H1 (cell line): ENCODE results near the gene TBC1D16. TPM values are rescaled to one million over a fixed set of nuclear protein-coding genes. Genes with fewer than 3 reads are reported as not detected.

Source experiments
- CTCF ChIA-PET: fragments of 300-600 bp; sonication (Branson Sonifier 250); formaldehyde crosslinking; loops from one replicate; lab custom pipeline; 2021; ENCODE audit not compliant: partially characterized antibody; lab: Charles Lee
- POLR2A ChIA-PET: fragments of 300-600 bp; sonication (Branson Sonifier 250); formaldehyde crosslinking; loops from one replicate; lab custom pipeline; 2021; ENCODE audit warnings: inconsistent platforms; ENCODE audit not compliant: partially characterized antibody; lab: Charles Lee
- DNase-seq, 2 experiments: peaks; one replicate each; pipeline versions ENCODE4 v3.0.0 to v3.0.0-alpha.2; 2010 to 2022; ENCODE audit warnings: low spot score in 2 of 2, low read depth in 1 of 2, mixed read lengths in 1 of 2
- FAIRE-seq: peaks from 2 replicates; lab custom pipeline; 2011; peaks lifted over from hg19 to GRCh38; lab: Jason Lieb, UNC
- H2AFZ ChIP-seq: 2 replicates; pipeline ENCODE4 v1.8.1; 2012; ENCODE audit warnings: low read length, inconsistent platforms
- H2AK5ac ChIP-seq: 2 replicates; pipeline ENCODE4 v1.6.1; 2013; ENCODE audit warnings: low read depth, low read length
- H2BK120ac ChIP-seq: replicated peaks from 2 replicates; pipeline ENCODE3; 2013; ENCODE audit warnings: low read depth, low read length, inconsistent platforms
- H2BK12ac ChIP-seq: 2 replicates; pipeline ENCODE4 v1.6.1; 2013; ENCODE audit warnings: low read depth, low read length
- H2BK15ac ChIP-seq: 2 replicates; pipeline ENCODE4 v1.6.1; 2013; ENCODE audit warnings: low read length
- H2BK20ac ChIP-seq: 2 replicates; pipeline ENCODE4 v1.6.1; 2013; ENCODE audit warnings: low read length
- H2BK5ac ChIP-seq: 2 replicates; pipeline ENCODE4 v1.6.1; 2013; ENCODE audit warnings: low read depth, low read length
- H3K14ac ChIP-seq: 2 replicates; pipeline ENCODE4 v1.6.1; 2013; ENCODE audit warnings: inconsistent platforms; ENCODE audit not compliant: insufficient read length
- H3K18ac ChIP-seq: 2 replicates; pipeline ENCODE4 v1.6.1; 2013; ENCODE audit warnings: low read length; ENCODE audit errors: extremely low read depth
- H3K23ac ChIP-seq: 2 replicates; pipeline ENCODE4 v1.6.1; 2013; ENCODE audit warnings: inconsistent platforms; ENCODE audit not compliant: insufficient read length
- H3K23me2 ChIP-seq: 2 replicates; pipeline ENCODE4 v1.6.1; 2013; ENCODE audit warnings: low read depth, low read length
- H3K27ac ChIP-seq: 2 replicates; pipeline ENCODE4 v1.6.1; 2011; ENCODE audit warnings: low read depth, low read length, inconsistent platforms
- H3K27me3 ChIP-seq, 4 experiments: replicated peaks in 1 of 4; 1 replicate in 1 of 4; 2 replicates in 3 of 4; pipeline versions ENCODE4 v1.6.1 to v1.8.1; 2011 to 2013; ENCODE audit warnings: low read length in 3 of 4, mild to moderate bottlenecking in 3 of 4, inconsistent platforms in 2 of 4, mixed read lengths in 2 of 4, moderate library complexity in 1 of 4; ENCODE audit not compliant: control insufficient read depth in 3 of 4, insufficient read depth in 3 of 4; ENCODE audit errors: extremely low read depth in 1 of 4
- H3K36me3 ChIP-seq, 4 experiments: 2 replicates each; pipeline versions ENCODE4 v1.6.1 to v1.8.1; 2011 to 2013; ENCODE audit warnings: mild to moderate bottlenecking in 4 of 4, low read length in 3 of 4, moderate library complexity in 2 of 4, control low read depth in 1 of 4, inconsistent platforms in 1 of 4; ENCODE audit not compliant: insufficient read depth in 4 of 4, control insufficient read depth in 2 of 4
- H3K4ac ChIP-seq: replicated peaks from 2 replicates; pipeline ENCODE3; 2013; ENCODE audit warnings: low read length, low read depth, mixed read lengths, inconsistent platforms; ENCODE audit not compliant: insufficient read length
- H3K4me1 ChIP-seq, 4 experiments: replicated peaks in 1 of 4; 1 replicate in 1 of 4; 2 replicates in 3 of 4; pipeline versions ENCODE4 v1.6.1 to v1.8.1; 2011 to 2013; ENCODE audit warnings: low read length in 3 of 4, inconsistent platforms in 2 of 4, mixed read lengths in 1 of 4; ENCODE audit not compliant: insufficient read depth in 4 of 4, control insufficient read depth in 3 of 4
- H3K4me2 ChIP-seq, 2 experiments: 2 replicates each; pipeline versions ENCODE4 v1.6.1 to v1.8.1; 2011 to 2013; ENCODE audit warnings: low read depth in 2 of 2, low read length in 2 of 2, control low read depth in 1 of 2, inconsistent platforms in 1 of 2, mild to moderate bottlenecking in 1 of 2; ENCODE audit not compliant: insufficient read depth in 1 of 2
- H3K4me3 ChIP-seq, 4 experiments: fragments of 200-600, 300-600 bp in 1 of 4; sonication (generic), shearing (Covaris generic), sonication (Bioruptor Twin) in 1 of 4; 2 replicates each; pipeline versions ENCODE4 v1.5.1 to v1.8.1; 2011 to 2016; ENCODE audit warnings: low read length in 4 of 4, low read depth in 3 of 4, control low read depth in 2 of 4, inconsistent platforms in 2 of 4, mild to moderate bottlenecking in 2 of 4, mixed read lengths in 1 of 4, moderate library complexity in 1 of 4; ENCODE audit not compliant: insufficient read depth in 2 of 4; ENCODE audit errors: extremely low read depth in 1 of 4
- H3K56ac ChIP-seq: replicated peaks from 2 replicates; pipeline ENCODE3; 2013; ENCODE audit warnings: low read depth, mild to moderate bottlenecking, mixed read lengths, low read length, inconsistent platforms; ENCODE audit not compliant: insufficient read length
- H3K79me1 ChIP-seq: 2 replicates; pipeline ENCODE4 v1.6.1; 2013; ENCODE audit warnings: low read depth, low read length, control low read depth
- H3K79me2 ChIP-seq, 2 experiments: 2 replicates each; pipeline versions ENCODE4 v1.6.1 to v1.8.1; 2012 to 2013; ENCODE audit warnings: low read length in 2 of 2, mild to moderate bottlenecking in 2 of 2, inconsistent platforms in 1 of 2; ENCODE audit not compliant: insufficient read depth in 2 of 2, control insufficient read depth in 1 of 2
- H3K9ac ChIP-seq, 4 experiments: replicated peaks in 1 of 4; 1 replicate in 1 of 4; 2 replicates in 3 of 4; pipeline versions ENCODE4 v1.6.1 to v1.8.1; 2011 to 2013; ENCODE audit warnings: low read depth in 3 of 4, low read length in 3 of 4, control low read depth in 2 of 4, mild to moderate bottlenecking in 2 of 4, moderate library complexity in 2 of 4, inconsistent platforms in 1 of 4; ENCODE audit errors: extremely low read depth in 1 of 4
- H3K9me3 ChIP-seq, 2 experiments: 2 replicates each; pipeline versions ENCODE4 v1.6.1 to v1.8.1; 2012 to 2013; ENCODE audit warnings: mild to moderate bottlenecking in 2 of 2, moderate library complexity in 2 of 2, control low read depth in 1 of 2, inconsistent platforms in 1 of 2, low read depth in 1 of 2, low read length in 1 of 2, mixed read lengths in 1 of 2; ENCODE audit not compliant: insufficient read depth in 2 of 2
- H4K20me1 ChIP-seq, 2 experiments: replicated peaks in 1 of 2; 2 replicates each; pipeline versions ENCODE3 to v1.8.1; 2011 to 2013; ENCODE audit warnings: inconsistent platforms in 2 of 2, low read length in 2 of 2, mild to moderate bottlenecking in 1 of 2; ENCODE audit not compliant: insufficient read depth in 2 of 2, control insufficient read depth in 1 of 2
- H4K5ac ChIP-seq: 2 replicates; pipeline ENCODE4 v1.6.1; 2013; ENCODE audit warnings: low read length, low read depth, mixed read lengths, inconsistent platforms; ENCODE audit not compliant: insufficient read length
- H4K8ac ChIP-seq: 2 replicates; pipeline ENCODE4 v1.8.0; 2013; ENCODE audit warnings: mild to moderate bottlenecking, moderate library complexity, low read length, inconsistent platforms; ENCODE audit not compliant: insufficient read depth; ENCODE audit errors: extremely low read depth
- H4K91ac ChIP-seq: replicated peaks from 2 replicates; pipeline ENCODE3; 2013; ENCODE audit warnings: low read length, mixed read lengths, inconsistent platforms; ENCODE audit not compliant: insufficient read length
- POU5F1 ChIP-seq: IDR thresholded peaks from 2 replicates; pipeline ENCODE4 v1.6.1; 2011; ENCODE audit warnings: low read depth, mild to moderate bottlenecking, low read length, moderate library complexity
- RAD21 ChIP-seq, 2 experiments: IDR thresholded peaks in 1 of 2; conservative IDR thresholded peaks in 1 of 2; 2 replicates each; pipeline ENCODE4 v1.6.1; 2011; ENCODE audit warnings: low read depth in 2 of 2, low read length in 2 of 2, improper control_type of control experiment in 1 of 2, inconsistent platforms in 1 of 2, mild to moderate bottlenecking in 1 of 2, moderate library complexity in 1 of 2
- RFX5 ChIP-seq: IDR thresholded peaks from 2 replicates; pipeline ENCODE4 v1.6.1; 2011; ENCODE audit warnings: low read depth, low read length, improper control_type of control experiment, borderline replicate concordance
- SAP30 ChIP-seq: fragments of 300-600 bp; sonication (generic); IDR thresholded peaks from 2 replicates; pipeline ENCODE4 v1.7.1; 2012; ENCODE audit warnings: low read length, moderate library complexity, mild to moderate bottlenecking, inconsistent platforms; ENCODE audit not compliant: insufficient read depth, insufficient replicate concordance
- WGBS, 2 experiments: shearing (Covaris generic) in 1 of 2; methylation state at CpG; one replicate each; pipeline versions ENCODE4 v1.1.6 to v1.1.7; 2013 to 2015; ENCODE audit warnings: low lambda C conversion rate in 2 of 2, mixed read lengths in 2 of 2, inconsistent platforms in 1 of 2, low coverage in 1 of 2, missing lambda C conversion rate in 1 of 2; ENCODE audit not compliant: insufficient replicate concordance in 2 of 2, insufficient coverage in 1 of 2, insufficient read length in 1 of 2; ENCODE audit errors: extremely low coverage in 1 of 2, missing lambda C conversion rate in 1 of 2; 5-methylcytosine and 5-hydroxymethylcytosine counted together
- polyA plus RNA-seq, 7 experiments: library from polyadenylated mRNA; depleted of rRNA in 3 of 7; stranded (reverse) in 5 of 7; unstranded in 2 of 7; fragments of >200 nt in 5 of 7; fragments of 200-250 nt in 2 of 7; gene quantifications; 1 replicate in 5 of 7; 2 replicates in 1 of 7; 4 replicates in 1 of 7; pipeline versions ENCODE4 v1.2.1 to v1.2.3, GENCODE V29; 2011 to 2013; ENCODE audit warnings: missing spikeins in 2 of 7, mixed read lengths in 2 of 7
- total RNA-seq: library from RNA; stranded (reverse); fragmentation: NEBNext Ultra II Directional; extraction: Animal tissue kit (Norgen Biotek cat#: 25700); gene quantifications from 2 replicates; pipeline ENCODE4 v1.2.1, GENCODE V29; 2021

TBC1D16 gene
- total and polyA plus RNA-seq, 2 of the 8 experiments (the other 6 are each of a cell fraction or from before 2014, with no cell fraction given), result 21.1 to 109 TPM

- Histone ChIP-seq H2BK12ac (no peak overlapping the region), H3K79me1 (no peaks in the 10 kb centered on the region), H3K18ac (no peak overlapping the region), H4K8ac (0 out of 2 replicates have a peak overlapping the region, but pooled peaks have one; percentile 21), H3K23me2 (0 out of 2 replicates have a peak, but pooled peaks cover 1% of the 10 kb centered on the region), H3K27me3 (peaks cover 0 to 3% (median 0%) of the 10 kb centered on the region in 4 experiments; a peak in 1 of 7 replicates), H3K36me3 (no peaks in the 10 kb centered on the region), H2AK5ac (no peak overlapping the region), H3K4me1 (no peaks in the 10 kb centered on the region), H4K91ac (no peak overlapping the region), H3K9ac (no peak overlapping the region), H3K23ac (no peak overlapping the region), H2BK120ac (no peak overlapping the region), H3K4ac (no peak overlapping the region), H2BK20ac (no peak overlapping the region), H3K9me3 (no peaks in the 10 kb centered on the region), H3K14ac (no peak overlapping the region), H2BK15ac (no peak overlapping the region), H3K4me2 (no peak overlapping the region), H4K5ac (no peak overlapping the region), H3K79me2 (no peaks in the 10 kb centered on the region), H3K4me3 (no peak overlapping the region), H2BK5ac (no peak overlapping the region), H4K20me1 (peaks cover 0 to 1% of the 10 kb centered on the region in 2 experiments), H3K56ac (no peak overlapping the region), H2AFZ (no peak overlapping the region), H3K27ac (no peak overlapping the region)
- FAIRE-seq, result no peak
- 92% methylated on average over 17 of the region's 17 CpGs; no CpG with 5 or more reads in 1 of the 2 experiments for WGBS, 2 experiments
- ChIA-PET CTCF (interaction anchor here (0.7 to 6.7 kb wide), 13 partner anchors 8 to 142 kb away, joined by 3 to 64 read pairs (median 5); no protein-coding TSS in a partner anchor), POLR2A (interaction anchor here (0.6 to 1.0 kb wide), 2 partner anchors 49 to 85 kb away, joined by 3 read pairs; partner anchors contain the start of gene CBX4)
- no peak for TF ChIP-seq RAD21 (IDR thresholded peaks at IDR 0.05 in 1 of 2, conservative IDR thresholded peaks at IDR 0.05 in 1 of 2; ENCODE audit: low read depth in 2 of 2, low read length in 2 of 2)
- TF ChIP-seq RFX5, result no peak
- TF ChIP-seq POU5F1, result no peak
- no peak for TF ChIP-seq SAP30
- no peak for DNase-seq
Measured at GRCh38 chr17:79888009-79888540, 147.6 kb downstream of the TBC1D16 start.
